ENCODE measurements around the gene SMARCAD1. TPM values are rescaled to one million over a fixed set of nuclear protein-coding genes. Genes with fewer than 3 reads are reported as not detected.

The SMARCAD1 gene
- total and polyA plus RNA-seq, 2 of the 8 experiments (the other 6 are each of a cell fraction or from before 2014, with no cell fraction given): 24.1 to 59.4 TPM

GRCh38 chr4:94244829-94245185 lies 37.1 kb downstream of the SMARCAD1 start:
- Histone ChIP-seq H3K4me3 (ENCODE audit: extremely low read depth in 1 of 4, insufficient read depth in 2 of 4, low read depth in 3 of 4, low read length in 4 of 4) (no peak overlapping the region), H3K79me2 (ENCODE audit: control insufficient read depth in 1 of 2, insufficient read depth in 2 of 2, low read length in 2 of 2) (0 out of 4 replicates have a peak, but pooled peaks cover 0 to 2% of the 10 kb centered on the region in 2 experiments), H2BK120ac (replicated peaks; ENCODE audit: low read depth, low read length) (no peak overlapping the region), H3K27me3 (replicated peaks in 1 of 4; ENCODE audit: control insufficient read depth in 3 of 4, extremely low read depth in 1 of 4, insufficient read depth in 3 of 4, low read length in 3 of 4) (no peaks in the 10 kb centered on the region), H3K56ac (replicated peaks; ENCODE audit: insufficient read length, low read depth, low read length) (no peak overlapping the region), H3K27ac (ENCODE audit: low read depth, low read length) (no peak overlapping the region), H2AK5ac (ENCODE audit: low read depth, low read length) (no peak overlapping the region), H3K14ac (ENCODE audit: insufficient read length) (no peak overlapping the region), H3K9ac (replicated peaks in 1 of 4; ENCODE audit: extremely low read depth in 1 of 4, low read depth in 3 of 4, low read length in 3 of 4) (no peak overlapping the region), H3K36me3 (ENCODE audit: control insufficient read depth in 2 of 4, insufficient read depth in 4 of 4, low read length in 3 of 4) (peaks cover 2 to 70% (median 37%) of the 10 kb centered on the region in 4 experiments), H2BK5ac (ENCODE audit: low read depth, low read length) (no peak overlapping the region), H3K23me2 (ENCODE audit: low read depth, low read length) (no peaks in the 10 kb centered on the region), H3K18ac (ENCODE audit: extremely low read depth, low read length) (no peak overlapping the region), H2BK20ac (ENCODE audit: low read length) (no peak overlapping the region), H2AFZ (ENCODE audit: low read length) (no peak overlapping the region), H3K4me1 (replicated peaks in 1 of 4; ENCODE audit: control insufficient read depth in 3 of 4, insufficient read depth in 4 of 4, low read length in 3 of 4) (no peaks in the 10 kb centered on the region), H3K4ac (replicated peaks; ENCODE audit: insufficient read length, low read depth, low read length) (no peak overlapping the region), H4K8ac (ENCODE audit: extremely low read depth, insufficient read depth, low read length) (no peak overlapping the region), H3K79me1 (ENCODE audit: low read depth, low read length) (0 out of 2 replicates have a peak, but pooled peaks cover 2% of the 10 kb centered on the region), H3K4me2 (ENCODE audit: insufficient read depth in 1 of 2, low read depth in 2 of 2, low read length in 2 of 2) (no peak overlapping the region), H2BK15ac (ENCODE audit: low read length) (no peak overlapping the region), H2BK12ac (ENCODE audit: low read depth, low read length) (no peak overlapping the region), H4K20me1 (replicated peaks in 1 of 2; ENCODE audit: control insufficient read depth in 1 of 2, insufficient read depth in 2 of 2, low read length in 2 of 2) (peaks cover 2% of the 10 kb centered on the region in 2 experiments), H3K9me3 (ENCODE audit: insufficient read depth in 2 of 2, low read depth in 1 of 2, low read length in 1 of 2) (no peaks in the 10 kb centered on the region), H3K23ac (ENCODE audit: insufficient read length) (no peak overlapping the region), H4K5ac (ENCODE audit: insufficient read length, low read depth, low read length) (no peak overlapping the region), H4K91ac (replicated peaks; ENCODE audit: insufficient read length, low read length) (no peak overlapping the region)
- no peak for TF ChIP-seq KDM4A (IDR thresholded peaks at IDR 0.05; ENCODE audit: low read depth, low read length, severe bottlenecking)
- TF ChIP-seq CBX5 (IDR thresholded peaks at IDR 0.05; ENCODE audit: low read depth, low read length): no peak
- no peak for TF ChIP-seq ATF2 (IDR thresholded peaks at IDR 0.05; ENCODE audit: low read length)
- no peak for TF ChIP-seq ATF3 (IDR thresholded peaks at IDR 0.05; ENCODE audit: insufficient read depth, low read depth, low read length)
- TF ChIP-seq KDM1A (IDR thresholded peaks at IDR 0.05; ENCODE audit: borderline replicate concordance, low read length): no peak
- no peak for TF ChIP-seq USF2 (IDR thresholded peaks at IDR 0.05; ENCODE audit: low read length)
- TF ChIP-seq TAF1 (IDR thresholded peaks at IDR 0.05; ENCODE audit: low read depth, low read length): no peak
- no peak for TF ChIP-seq ZNF274 (IDR thresholded peaks at IDR 0.05; ENCODE audit: borderline replicate concordance, extremely low read depth, low read length)
- no peak for TF ChIP-seq FOSL1 (IDR thresholded peaks at IDR 0.05; ENCODE audit: insufficient read depth, low read depth, low read length)
- no peak for TF ChIP-seq MAX (IDR thresholded peaks at IDR 0.05)
- 96% methylated on average over 2 of the region's 2 CpGs; no CpG with 5 or more reads in 1 of the 2 experiments for WGBS, 2 experiments (ENCODE audit: extremely low coverage in 1 of 2, insufficient coverage in 1 of 2, insufficient read length in 1 of 2, insufficient replicate concordance in 2 of 2, low coverage in 1 of 2, low lambda C conversion rate in 2 of 2, missing lambda C conversion rate in 1 of 2)
- DNase-seq (ENCODE audit: low read depth in 1 of 2, low spot score in 2 of 2): no peak
- no peak for FAIRE-seq
- ChIA-PET POLR2A (ENCODE audit: partially characterized antibody) (no interaction called here), CTCF (ENCODE audit: partially characterized antibody) (no interaction called here)

Measured in H1 (cell line).